Measurements from ENCODE around the gene MBD3. TPM values are rescaled to one million over a fixed set of nuclear protein-coding genes. Genes with fewer than 3 reads are reported as not detected.

Gene MBD3, protein sequence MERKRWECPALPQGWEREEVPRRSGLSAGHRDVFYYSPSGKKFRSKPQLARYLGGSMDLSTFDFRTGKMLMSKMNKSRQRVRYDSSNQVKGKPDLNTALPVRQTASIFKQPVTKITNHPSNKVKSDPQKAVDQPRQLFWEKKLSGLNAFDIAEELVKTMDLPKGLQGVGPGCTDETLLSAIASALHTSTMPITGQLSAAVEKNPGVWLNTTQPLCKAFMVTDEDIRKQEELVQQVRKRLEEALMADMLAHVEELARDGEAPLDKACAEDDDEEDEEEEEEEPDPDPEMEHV
- 119 and 157 TPM in 2 replicates for total RNA-seq

DNA sequence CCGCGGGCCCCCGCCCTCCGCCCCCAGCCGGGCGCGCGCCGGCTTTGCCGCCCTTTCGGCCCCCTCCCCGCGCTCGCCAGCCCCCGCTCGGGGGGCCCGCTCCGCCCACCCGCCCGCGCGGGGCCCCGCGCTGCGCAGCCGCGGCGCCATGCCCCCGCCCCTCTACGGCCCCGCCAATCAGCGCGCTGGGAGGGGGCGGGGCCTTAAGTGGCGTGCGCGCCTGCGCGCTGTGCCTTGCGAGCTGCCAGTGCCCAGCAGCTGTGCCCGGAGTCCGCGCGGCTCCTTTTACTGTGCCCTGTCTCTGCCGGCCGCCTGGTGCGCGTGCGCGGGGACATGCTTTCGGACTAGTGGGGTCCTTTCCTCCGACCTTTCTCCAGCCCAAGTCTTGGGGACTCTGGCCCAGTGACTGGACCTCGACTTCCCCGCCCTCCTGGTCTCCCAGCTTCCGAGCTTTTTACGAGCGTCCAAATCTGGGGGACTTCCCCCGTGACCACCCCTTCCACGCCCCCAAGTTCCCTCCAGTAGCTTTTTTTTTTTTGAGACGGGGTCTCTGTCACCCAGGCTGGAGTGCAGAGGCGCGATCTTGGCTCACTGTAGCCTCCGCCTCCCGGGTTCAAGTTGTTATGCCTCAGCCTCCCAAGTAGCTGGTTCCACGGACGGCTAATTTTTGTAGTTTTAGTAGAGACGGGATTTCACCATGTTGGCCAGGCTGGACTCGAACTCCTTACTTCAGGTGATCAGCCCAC, at the start of gene MBD3:
TSS of gene MBD3 (minus strand) at position 111 of the 746 bp plus-strand sequence. CDS start 234 bp downstream, outside the sequence.

DNA sequence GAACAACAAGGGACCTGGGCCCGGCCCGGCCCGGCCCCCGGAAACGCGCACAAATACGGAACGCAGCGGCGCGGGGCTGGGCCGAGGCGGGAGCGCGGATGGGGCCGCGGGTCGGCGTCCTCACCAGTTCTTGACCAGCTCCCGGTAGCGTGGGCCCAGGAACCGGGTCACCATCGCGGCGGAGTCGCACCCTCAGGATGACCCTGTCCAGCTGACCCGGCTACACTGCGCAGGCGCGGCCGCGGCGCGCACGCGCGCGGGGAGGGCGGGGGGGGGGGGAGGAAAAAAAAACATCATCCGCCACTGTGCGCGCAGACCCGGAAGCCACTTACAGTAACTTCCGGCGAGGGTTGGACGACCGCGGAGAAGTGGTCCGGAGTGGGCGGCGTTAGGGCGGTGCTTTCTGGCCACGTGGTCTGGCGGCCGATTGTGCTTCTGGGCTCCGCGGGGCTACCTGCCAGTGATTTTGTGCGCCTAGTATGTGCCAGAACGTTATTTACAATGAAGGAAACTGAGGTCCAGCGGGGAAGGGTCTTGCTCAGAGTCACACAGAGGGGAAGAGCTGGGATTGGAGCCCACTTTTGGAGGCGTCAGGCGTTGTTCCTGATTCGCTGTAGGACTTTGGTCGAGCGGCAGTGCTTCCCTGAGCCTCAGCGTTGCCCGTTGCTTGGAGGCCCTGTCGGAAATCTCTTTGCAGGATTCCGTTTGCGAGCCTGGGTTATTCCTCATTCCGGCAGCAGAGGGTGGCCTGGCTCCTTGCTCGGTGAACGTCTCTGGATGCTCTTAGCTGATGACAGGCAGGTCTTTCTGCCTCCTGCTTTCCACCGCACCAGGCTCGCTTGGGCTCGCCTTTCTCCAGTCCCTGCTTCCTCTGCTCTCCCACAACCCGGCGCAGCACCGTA, 12.8 kb upstream of the MBD3 start, which contains the start of gene UQCR11:
TSS of gene UQCR11 (minus strand) at position 227 of the 902 bp plus-strand sequence. CDS start at position 174, 53 bp downstream.

GRCh38 chr19:1568320-1569019, 24.2 kb downstream of the MBD3 start, which contains the start of gene MEX3D:
MEX3D (minus strand) TSS chr19:1568325; CDS start chr19:1568058, 267 bp downstream.

Other genes with a start within 250 kb of the MBD3 start
- gene NDUFS7, start 209.0 kb downstream of the MBD3 start, total RNA-seq: 172 and 183 TPM in 2 replicates
- 21.5 and 44.2 TPM in 2 replicates for gene GAMT, start 191.3 kb downstream of the MBD3 start, total RNA-seq
- 71.4 and 138 TPM in 2 replicates for gene DAZAP1, start 185.3 kb downstream of the MBD3 start, total RNA-seq
- 1,692 and 1,880 TPM in 2 replicates for gene RPS15, start 154.5 kb downstream of the MBD3 start, total RNA-seq
- 0.98 and 1.0 TPM in 2 replicates for gene APC2, start 142.7 kb downstream of the MBD3 start, total RNA-seq
- 26.1 and 55.5 TPM in 2 replicates for gene C19orf25, start 113.7 kb downstream of the MBD3 start, total RNA-seq
- 3.9 and 10.8 TPM in 2 replicates for gene PCSK4, start 102.5 kb downstream of the MBD3 start, total RNA-seq
- gene REEP6, start 101.7 kb downstream of the MBD3 start, total RNA-seq: 5.2 and 7.6 TPM in 2 replicates
- gene ADAMTSL5, start 79.8 kb downstream of the MBD3 start, total RNA-seq: 0.65 and 4.4 TPM in 2 replicates
- gene PLK5, start 68.8 kb downstream of the MBD3 start, total RNA-seq: 0.13 TPM in 1 of 2 replicates, not detected in the other
- gene MEX3D, start 24.5 kb downstream of the MBD3 start, total RNA-seq: 72.6 and 109 TPM in 2 replicates
- 101 and 169 TPM in 2 replicates for gene UQCR11, start 12.6 kb upstream of the MBD3 start, total RNA-seq
- 164 and 236 TPM in 2 replicates for gene TCF3, start 59.8 kb upstream of the MBD3 start, total RNA-seq
- gene ONECUT3, start 160.6 kb upstream of the MBD3 start, total RNA-seq: not detected in 2 replicates
- 5.4 and 5.6 TPM in 2 replicates for gene ATP8B3, start 219.4 kb upstream of the MBD3 start, total RNA-seq

All from mesangial cell (primary cell).